Brain microvascular endothelial cell (primary cell): ENCODE results near the gene SFXN2.

Experiments
- DNase-seq: peaks from one replicate; pipeline ENCODE4 v3.0.0-alpha.2; 2020
- H3K27ac ChIP-seq: fragments of 250-450 bp; sonication (Bioruptor Pico); 2 replicates; pipeline ENCODE4 v1.5.1; 2020; ENCODE audit warnings: mild to moderate bottlenecking, moderate library complexity
- H3K27me3 ChIP-seq: fragments of 250-450 bp; sonication (Bioruptor Pico); replicated peaks from 2 replicates; pipeline ENCODE4 v1.5.1; 2020; ENCODE audit warnings: mild to moderate bottlenecking
- H3K36me3 ChIP-seq: fragments of 250-450 bp; sonication (Bioruptor Pico); replicated peaks from 2 replicates; pipeline ENCODE4 v1.5.1; 2020; ENCODE audit warnings: mild to moderate bottlenecking
- H3K4me3 ChIP-seq: 2 replicates; pipeline ENCODE4 v1.5.1; 2011; ENCODE audit warnings: low read depth, mild to moderate bottlenecking, control low read depth, low read length, moderate library complexity
- in situ Hi-C: cut with HindIII; loops from 2 replicates; pipeline ENCODE4 v1.10.0; 2017; ENCODE audit warnings: low sequenced_read_pairs, low pct_ligation_motif_present
- TF ChIP-seq, protein P1 (sequence below): IDR thresholded peaks from 2 replicates; pipeline ENCODE4 v1.5.1; 2011; ENCODE audit warnings: low read depth, mild to moderate bottlenecking, moderate library complexity, low read length, control low read depth, inconsistent platforms; ENCODE audit errors: missing control alignments

SFXN2 gene

DNA sequence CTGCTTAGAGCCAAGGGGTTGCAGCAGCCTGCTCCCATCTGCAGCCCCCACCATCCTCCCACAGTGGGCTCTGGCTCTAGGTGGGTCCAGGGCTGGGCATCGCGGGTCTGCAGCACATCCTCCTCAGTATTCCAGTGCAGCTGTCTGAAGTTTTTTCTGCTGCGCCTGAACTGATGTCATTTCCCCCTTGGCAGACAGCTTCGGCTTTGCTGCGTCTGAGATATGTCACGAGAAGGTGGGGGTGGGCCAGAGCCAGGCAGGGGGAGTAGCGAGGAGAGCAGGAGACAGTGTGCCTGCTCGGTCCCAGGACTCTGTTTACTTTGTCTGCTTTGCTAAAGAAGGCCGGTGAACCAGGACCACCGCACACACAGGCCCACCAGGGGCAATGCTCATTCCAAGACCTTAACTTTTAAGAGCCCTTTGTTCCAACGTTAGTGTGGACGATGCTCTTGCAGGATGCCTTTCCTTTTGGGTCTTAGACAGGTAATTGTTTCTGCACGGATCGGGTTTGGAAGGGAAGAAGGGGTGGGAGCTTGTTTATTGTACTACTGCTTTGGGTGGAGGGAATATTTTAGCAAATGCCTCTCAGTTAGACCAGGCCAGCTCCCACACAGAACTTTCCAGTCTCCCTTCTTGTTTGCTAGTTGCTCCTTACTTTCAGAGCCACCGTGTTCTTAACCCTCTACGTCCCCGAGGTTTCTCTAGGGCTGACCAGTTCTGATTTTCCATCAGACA is 61.7 kb downstream of the SFXN2 start:
- Histone ChIP-seq H3K4me3 (peak overlapping the region; percentile 63), H3K27ac (peak overlapping the region; percentile 99), H3K27me3 (no peaks in the 10 kb centered on the region), H3K36me3 (no peaks in the 10 kb centered on the region)
- TF ChIP-seq, protein P1, sequence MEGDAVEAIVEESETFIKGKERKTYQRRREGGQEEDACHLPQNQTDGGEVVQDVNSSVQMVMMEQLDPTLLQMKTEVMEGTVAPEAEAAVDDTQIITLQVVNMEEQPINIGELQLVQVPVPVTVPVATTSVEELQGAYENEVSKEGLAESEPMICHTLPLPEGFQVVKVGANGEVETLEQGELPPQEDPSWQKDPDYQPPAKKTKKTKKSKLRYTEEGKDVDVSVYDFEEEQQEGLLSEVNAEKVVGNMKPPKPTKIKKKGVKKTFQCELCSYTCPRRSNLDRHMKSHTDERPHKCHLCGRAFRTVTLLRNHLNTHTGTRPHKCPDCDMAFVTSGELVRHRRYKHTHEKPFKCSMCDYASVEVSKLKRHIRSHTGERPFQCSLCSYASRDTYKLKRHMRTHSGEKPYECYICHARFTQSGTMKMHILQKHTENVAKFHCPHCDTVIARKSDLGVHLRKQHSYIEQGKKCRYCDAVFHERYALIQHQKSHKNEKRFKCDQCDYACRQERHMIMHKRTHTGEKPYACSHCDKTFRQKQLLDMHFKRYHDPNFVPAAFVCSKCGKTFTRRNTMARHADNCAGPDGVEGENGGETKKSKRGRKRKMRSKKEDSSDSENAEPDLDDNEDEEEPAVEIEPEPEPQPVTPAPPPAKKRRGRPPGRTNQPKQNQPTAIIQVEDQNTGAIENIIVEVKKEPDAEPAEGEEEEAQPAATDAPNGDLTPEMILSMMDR, result no peak
- DNase-seq, result peak; percentile 96
- in situ Hi-C loops, result no loop called here

DNA sequence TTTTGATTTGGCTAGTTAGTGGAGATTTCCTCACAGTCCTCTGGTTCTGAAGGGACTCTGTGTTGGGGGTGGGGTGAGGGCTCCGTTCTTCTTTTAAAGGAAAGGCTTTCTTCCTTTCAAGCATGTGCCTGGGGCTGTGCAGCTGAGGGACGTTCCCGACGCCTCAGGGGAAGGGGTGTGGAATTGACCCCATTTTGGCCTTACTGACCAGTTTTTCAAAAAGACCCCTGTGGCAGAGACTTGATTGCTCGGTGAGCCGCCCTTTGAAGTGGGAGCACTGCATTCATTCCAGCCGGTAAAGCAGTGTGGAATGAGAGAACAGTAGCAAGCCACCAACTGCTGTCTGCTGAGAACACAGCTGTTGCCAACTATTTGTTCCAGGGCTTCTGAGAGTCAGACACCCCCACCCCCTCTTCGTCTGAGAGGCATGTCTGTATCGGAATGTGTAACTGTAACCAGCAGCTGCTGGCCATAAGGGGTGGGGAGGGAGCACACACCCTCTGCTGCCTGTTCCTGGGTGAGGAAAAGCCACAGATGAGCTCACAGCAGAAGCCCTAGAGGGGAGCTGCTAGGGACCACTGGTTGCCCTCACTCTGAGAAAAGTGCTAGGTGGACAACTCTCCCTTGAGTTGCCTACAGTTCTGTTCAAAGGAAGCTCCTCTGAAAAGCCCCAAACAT is 62.5 kb downstream of the SFXN2 start:
- peak; percentile 99 for DNase-seq
- Histone ChIP-seq H3K36me3 (no peaks in the 10 kb centered on the region), H3K27ac (peak overlapping the region; percentile 99), H3K4me3 (peak overlapping the region; percentile 63), H3K27me3 (no peaks in the 10 kb centered on the region)
- in situ Hi-C loops, result no loop called here
- TF ChIP-seq, protein P1, result peak; percentile 25

DNA sequence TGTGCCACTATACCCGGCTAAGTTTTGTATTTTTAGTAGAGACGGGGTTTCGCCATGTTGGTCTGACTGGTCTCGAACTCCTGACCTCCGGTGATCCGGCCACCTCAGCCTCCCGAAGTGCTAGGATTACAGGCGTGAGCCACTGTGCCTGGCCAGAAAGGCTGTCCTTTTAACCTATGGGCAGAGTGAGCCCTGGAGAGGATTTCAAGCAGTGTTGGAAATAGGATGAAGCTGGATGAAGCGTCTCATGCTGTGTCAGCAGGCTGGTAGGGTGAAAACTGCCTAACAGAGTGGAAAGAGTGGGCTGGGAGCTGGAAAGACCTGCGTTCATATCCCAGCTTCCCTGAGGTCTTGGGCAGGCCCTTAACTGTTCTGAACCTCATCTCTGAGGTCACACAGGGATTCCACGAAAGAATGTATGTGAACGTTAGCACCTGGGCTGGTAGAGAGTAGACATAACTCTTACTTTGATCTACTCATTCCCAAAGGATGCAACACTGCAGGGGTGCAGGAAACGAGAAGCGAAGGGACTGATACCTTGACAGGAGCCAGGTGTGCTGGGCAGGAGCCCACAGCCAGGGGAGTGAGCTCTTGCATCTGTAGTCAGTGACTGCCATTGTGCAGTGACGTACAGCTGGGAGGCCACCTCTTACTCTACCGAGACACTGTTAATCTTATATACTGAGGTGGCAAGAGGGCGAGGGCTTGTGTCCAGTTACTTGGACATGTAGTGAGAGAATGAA is 63.4 kb downstream of the SFXN2 start:
- H3K27ac ChIP-seq, result peak overlapping the region; percentile 99
- no peak for DNase-seq
- peak overlapping the region; percentile 30 for H3K4me3 ChIP-seq
- H3K27me3 ChIP-seq, result no peaks in the 10 kb centered on the region
- TF ChIP-seq, protein P1, result no peak
- in situ Hi-C loops, result no loop called here
- H3K36me3 ChIP-seq, result no peaks in the 10 kb centered on the region

DNA sequence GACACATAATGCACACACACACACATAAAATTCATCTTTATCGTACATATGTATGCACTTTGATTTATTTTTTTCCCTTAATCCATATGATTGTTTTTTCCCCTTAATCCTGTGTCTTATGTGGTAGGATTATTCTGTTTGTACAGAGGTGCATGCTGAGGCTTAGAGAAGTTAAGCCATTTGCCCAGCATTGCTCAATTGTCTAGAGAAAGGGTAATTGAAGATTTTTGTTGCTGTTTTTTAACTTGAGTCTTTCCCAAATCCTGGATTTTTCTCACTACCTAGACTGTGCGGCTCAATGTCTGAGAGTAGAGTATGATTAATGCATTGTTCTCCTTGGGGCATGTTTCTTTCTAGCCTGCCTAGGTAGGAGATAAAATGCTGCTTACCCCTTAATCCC is 64.3 kb downstream of the SFXN2 start:
- no peaks in the 10 kb centered on the region for H3K36me3 ChIP-seq
- TF ChIP-seq, protein P1, result no peak
- H3K4me3 ChIP-seq, result no peak overlapping the region
- no peak overlapping the region for H3K27ac ChIP-seq
- DNase-seq, result no peak
- in situ Hi-C loops, result no loop called here
- H3K27me3 ChIP-seq, result no peaks in the 10 kb centered on the region

DNA sequence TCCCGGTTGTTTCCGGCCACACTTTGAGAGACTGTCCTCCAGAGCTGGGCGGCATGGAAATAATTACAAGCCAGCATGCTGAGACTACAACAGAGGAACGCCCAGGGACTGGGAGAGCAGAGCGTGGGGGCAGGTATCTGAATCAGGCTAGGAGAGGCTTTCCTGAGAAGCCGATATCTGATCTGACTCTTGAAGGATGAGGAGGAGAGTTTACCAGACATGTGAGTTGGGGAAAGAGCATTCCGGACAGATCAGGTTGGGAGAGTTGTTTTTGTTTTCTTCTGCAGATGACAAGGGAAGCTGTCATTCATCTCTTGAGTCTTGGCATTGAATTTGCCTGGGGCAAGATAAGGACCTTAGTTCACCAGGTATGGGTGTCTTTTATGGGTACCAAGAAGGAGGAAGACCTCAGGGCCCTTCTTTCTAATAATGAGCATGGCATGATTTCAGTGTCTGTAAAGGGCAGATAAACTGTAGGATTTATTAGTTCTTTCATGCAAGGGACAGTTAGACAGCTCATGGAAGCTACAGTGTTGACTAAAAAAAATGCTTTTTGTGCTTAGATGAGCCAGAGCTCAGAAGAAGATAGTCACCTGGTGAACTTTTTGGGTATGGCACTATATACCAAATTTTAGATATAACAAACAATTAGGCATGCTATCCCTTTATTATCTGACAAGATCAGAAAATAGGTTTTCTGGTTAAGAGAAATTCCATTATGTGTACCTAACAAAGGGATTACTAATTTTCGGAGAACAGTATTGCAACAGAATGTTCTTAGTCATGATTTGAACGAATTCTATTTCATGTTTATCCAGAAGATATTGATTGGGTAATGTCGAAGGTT is 65.5 kb downstream of the SFXN2 start:
- TF ChIP-seq, protein P1, result no peak
- no peak for DNase-seq
- Histone ChIP-seq H3K27ac (peak overlapping the region; percentile 50), H3K27me3 (no peaks in the 10 kb centered on the region), H3K4me3 (no peak overlapping the region), H3K36me3 (no peaks in the 10 kb centered on the region)
- in situ Hi-C loops, result no loop called here
